Osteocyte (in vitro differentiated cells): Measurements from ENCODE around the gene TMEM37. TPM values are rescaled to one million over a fixed set of nuclear protein-coding genes. Genes with fewer than 3 reads are reported as not detected.

Experiments
- DNase-seq: peaks from one replicate; pipeline ENCODE4 v3.0.0; 2021; ENCODE audit warnings: mixed read lengths; ENCODE audit not compliant: unreplicated experiment; ENCODE audit errors: extremely low spot score
- H3K27ac Mint-ChIP-seq: one replicate; pipeline ENCODE4 v1.8.0; 2021; ENCODE audit warnings: mild to moderate bottlenecking, mixed read lengths; ENCODE audit not compliant: unreplicated experiment
- H3K27me3 Mint-ChIP-seq: one replicate; pipeline ENCODE4 v1.8.0; 2021; ENCODE audit warnings: mixed read lengths; ENCODE audit not compliant: unreplicated experiment
- H3K36me3 Mint-ChIP-seq: one replicate; pipeline ENCODE4 v1.8.0; 2021; ENCODE audit warnings: mixed read lengths; ENCODE audit not compliant: unreplicated experiment
- H3K4me1 Mint-ChIP-seq: one replicate; pipeline ENCODE4 v1.8.0; 2021; ENCODE audit warnings: mixed read lengths; ENCODE audit not compliant: unreplicated experiment
- H3K4me3 Mint-ChIP-seq: one replicate; pipeline ENCODE4 v1.8.0; 2021; ENCODE audit warnings: mild to moderate bottlenecking, moderate library complexity, mixed read lengths; ENCODE audit not compliant: unreplicated experiment
- H3K9me3 Mint-ChIP-seq: one replicate; pipeline ENCODE4 v1.8.0; 2021; ENCODE audit warnings: mixed read lengths; ENCODE audit not compliant: unreplicated experiment
- total RNA-seq: library from RNA; stranded (reverse); gene quantifications from 2 replicates; pipeline ENCODE4 v1.2.1, GENCODE V29; 2021
- TF ChIP-seq, protein P1 (sequence below): fragments of 200-600 bp; sonication (generic); IDR thresholded peaks from 2 replicates; pipeline ENCODE4 v1.5.0; 2021; ENCODE audit warnings: antibody characterized with exemption, mild to moderate bottlenecking, moderate library complexity

Gene TMEM37
- total RNA-seq, 1 donor from 2014 or later: 0.40 TPM

DNA sequence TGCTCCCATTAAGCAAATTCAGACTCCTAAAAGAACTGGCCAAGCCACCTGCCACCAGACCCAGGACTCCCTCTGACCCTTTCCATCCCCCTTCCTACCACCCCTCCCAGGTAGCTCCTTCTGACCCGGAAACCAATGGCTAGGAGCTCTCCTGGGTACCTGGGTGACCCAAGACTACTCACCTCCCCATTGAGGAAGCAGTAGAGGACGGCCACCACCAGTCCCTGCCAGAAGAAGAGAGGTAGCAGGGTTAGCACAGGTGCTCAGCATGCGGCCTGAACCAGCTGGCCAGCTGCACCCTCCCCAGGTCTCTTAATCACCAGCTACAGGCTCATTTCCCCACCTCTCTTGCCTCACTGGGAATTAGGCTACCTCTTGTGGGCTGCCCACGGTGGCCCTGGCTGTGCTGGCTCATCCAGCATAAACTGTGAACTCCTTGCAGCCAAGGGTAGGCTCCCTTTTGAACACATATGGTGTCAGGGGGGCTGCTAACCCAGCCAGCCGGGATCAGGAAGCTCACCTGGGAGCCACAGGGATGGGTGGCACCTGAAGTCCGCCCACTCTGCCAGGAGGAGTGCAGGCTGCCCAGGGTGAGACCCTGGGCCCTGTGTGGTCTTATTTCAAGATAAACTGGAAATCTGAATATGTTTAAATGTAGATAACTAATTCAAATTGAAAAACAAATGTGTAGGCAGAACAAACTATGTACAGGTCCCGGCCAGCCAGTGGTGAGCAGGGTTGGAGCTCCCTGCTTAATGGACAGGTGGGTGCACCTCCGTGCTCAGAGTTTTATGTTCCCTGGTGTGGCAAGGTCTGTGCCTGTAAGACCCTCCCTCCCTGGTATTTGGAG, 9.9 kb downstream of the TMEM37 start:
- peaks cover 47% of the 10 kb centered on the region for H3K27me3 Mint-ChIP-seq
- no peaks in the 10 kb centered on the region for H3K4me1 Mint-ChIP-seq
- H3K36me3 Mint-ChIP-seq: no peaks in the 10 kb centered on the region
- no peaks in the 10 kb centered on the region for H3K9me3 Mint-ChIP-seq
- TF ChIP-seq, protein P1, sequence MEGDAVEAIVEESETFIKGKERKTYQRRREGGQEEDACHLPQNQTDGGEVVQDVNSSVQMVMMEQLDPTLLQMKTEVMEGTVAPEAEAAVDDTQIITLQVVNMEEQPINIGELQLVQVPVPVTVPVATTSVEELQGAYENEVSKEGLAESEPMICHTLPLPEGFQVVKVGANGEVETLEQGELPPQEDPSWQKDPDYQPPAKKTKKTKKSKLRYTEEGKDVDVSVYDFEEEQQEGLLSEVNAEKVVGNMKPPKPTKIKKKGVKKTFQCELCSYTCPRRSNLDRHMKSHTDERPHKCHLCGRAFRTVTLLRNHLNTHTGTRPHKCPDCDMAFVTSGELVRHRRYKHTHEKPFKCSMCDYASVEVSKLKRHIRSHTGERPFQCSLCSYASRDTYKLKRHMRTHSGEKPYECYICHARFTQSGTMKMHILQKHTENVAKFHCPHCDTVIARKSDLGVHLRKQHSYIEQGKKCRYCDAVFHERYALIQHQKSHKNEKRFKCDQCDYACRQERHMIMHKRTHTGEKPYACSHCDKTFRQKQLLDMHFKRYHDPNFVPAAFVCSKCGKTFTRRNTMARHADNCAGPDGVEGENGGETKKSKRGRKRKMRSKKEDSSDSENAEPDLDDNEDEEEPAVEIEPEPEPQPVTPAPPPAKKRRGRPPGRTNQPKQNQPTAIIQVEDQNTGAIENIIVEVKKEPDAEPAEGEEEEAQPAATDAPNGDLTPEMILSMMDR: no peak
- no peak overlapping the region for H3K27ac Mint-ChIP-seq
- no peak for DNase-seq
- H3K4me3 Mint-ChIP-seq: no peak overlapping the region

DNA sequence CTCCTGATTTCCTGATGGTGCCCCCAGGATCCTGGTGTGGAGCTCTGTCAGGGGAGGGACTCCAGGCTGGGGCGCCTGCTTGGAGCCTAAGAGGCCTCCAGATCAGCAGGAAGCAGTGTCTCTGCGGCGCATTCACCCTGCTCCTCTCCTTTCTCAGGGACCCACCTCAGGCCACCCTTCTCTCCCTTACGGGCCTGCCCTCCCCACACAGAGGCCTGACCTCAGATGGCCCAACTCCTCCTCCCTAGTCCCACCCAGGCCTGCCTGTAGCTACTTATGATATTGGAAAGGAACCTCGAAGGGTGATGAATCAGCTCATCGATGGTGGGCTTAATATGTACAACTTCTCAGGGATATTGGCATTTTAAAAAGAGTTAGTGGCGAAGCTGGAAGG, 10.6 kb downstream of the TMEM37 start:
- H3K27me3 Mint-ChIP-seq: peaks cover 54% of the 10 kb centered on the region
- no peaks in the 10 kb centered on the region for H3K9me3 Mint-ChIP-seq
- H3K27ac Mint-ChIP-seq: no peak overlapping the region
- no peaks in the 10 kb centered on the region for H3K36me3 Mint-ChIP-seq
- TF ChIP-seq, protein P1: no peak
- H3K4me3 Mint-ChIP-seq: no peak overlapping the region
- H3K4me1 Mint-ChIP-seq: no peaks in the 10 kb centered on the region
- DNase-seq: no peak

DNA sequence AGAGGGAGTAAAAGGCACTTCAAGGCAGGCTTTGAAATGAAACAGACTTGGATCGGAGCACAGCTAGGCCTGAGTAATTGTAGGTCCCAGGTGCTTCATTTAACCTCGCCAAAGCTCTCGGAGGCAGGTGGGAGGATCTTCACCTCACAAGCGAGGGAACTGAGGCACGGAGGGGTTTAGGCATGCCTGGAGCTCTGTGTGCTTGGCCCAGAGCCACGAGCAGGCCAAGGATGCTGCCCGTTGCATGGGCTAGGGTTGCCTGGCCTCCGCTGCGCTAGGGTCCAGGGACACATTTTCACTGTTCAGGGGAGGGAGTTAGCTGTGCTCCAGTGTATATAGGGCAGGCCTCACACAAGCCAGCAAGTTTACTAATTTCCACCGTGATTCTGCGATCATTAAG, 11.2 kb downstream of the TMEM37 start:
- Mint-ChIP-seq H3K27ac (no peak overlapping the region), H3K36me3 (no peaks in the 10 kb centered on the region), H3K9me3 (no peaks in the 10 kb centered on the region), H3K4me3 (no peak overlapping the region), H3K27me3 (peaks cover 54% of the 10 kb centered on the region), H3K4me1 (no peaks in the 10 kb centered on the region)
- TF ChIP-seq, protein P1: no peak
- DNase-seq: no peak

DNA sequence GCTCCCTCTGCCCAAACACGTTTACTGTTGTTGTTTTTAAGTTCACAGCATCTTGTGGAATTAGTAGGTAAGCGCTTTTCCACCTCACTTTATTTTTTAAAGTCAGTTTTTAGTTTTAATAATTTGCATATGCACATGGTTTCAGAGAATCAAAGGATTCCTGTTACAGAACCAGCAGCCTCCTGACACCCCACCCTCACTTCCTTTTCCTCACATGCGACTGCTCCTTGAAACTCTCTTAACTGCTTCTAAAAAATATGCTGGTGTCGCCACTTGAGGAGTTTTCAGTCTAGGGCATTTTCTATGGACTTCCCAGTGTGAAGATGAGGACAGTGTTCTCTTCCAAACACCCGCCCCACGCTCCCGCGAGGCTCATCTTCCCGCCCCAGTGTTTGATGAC, 14.4 kb downstream of the TMEM37 start:
- Mint-ChIP-seq H3K27ac (no peak overlapping the region), H3K4me3 (no peak overlapping the region)
- TF ChIP-seq, protein P1: no peak

DNA sequence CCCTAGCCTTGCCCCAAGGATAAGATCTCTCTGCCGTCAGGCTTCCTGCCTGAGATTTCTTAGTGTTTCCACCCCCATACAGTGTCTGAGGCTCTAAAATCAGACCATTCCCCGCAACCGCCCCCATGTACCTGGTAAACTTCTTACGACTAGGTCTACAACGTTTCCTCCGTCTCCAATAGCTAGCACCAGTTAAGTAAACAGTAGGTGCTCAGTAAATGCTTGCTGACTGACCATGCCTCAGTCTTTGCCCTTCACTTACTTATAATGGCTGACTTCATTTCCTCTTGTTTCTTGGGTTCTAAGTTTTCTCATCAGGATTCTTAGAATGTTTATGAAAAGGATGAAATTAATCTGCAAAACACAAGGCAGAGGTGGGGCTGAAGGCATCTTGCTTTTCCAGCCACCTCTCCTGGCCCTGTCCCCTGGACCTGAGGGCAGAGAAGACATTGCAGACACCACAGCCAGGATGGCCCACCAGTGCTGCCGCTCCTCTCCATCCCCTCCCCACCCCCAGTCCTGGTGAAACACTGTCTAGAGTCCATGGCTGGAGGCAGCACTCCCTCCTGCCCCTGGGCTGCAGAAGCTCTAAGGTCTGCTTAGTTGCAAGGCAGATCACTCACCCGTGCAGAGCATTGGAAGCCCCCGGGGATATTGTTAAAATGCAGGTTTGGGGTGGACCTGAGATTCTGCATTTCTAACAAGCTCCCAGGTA, 16.9 kb downstream of the TMEM37 start:
- TF ChIP-seq, protein P1: no peak
- Mint-ChIP-seq H3K27me3 (peaks cover 62% of the 10 kb centered on the region), H3K4me3 (no peak overlapping the region), H3K27ac (no peak overlapping the region), H3K9me3 (no peaks in the 10 kb centered on the region), H3K4me1 (no peaks in the 10 kb centered on the region), H3K36me3 (no peaks in the 10 kb centered on the region)
- DNase-seq: no peak

More for the DNA sequence above, 14.4 kb downstream of the TMEM37 start:
- Mint-ChIP-seq H3K4me1 (no peaks in the 10 kb centered on the region), H3K9me3 (no peaks in the 10 kb centered on the region), H3K36me3 (no peaks in the 10 kb centered on the region), H3K27me3 (peaks cover 54% of the 10 kb centered on the region)
- no peak for DNase-seq
